Midbrain (tissue), 1 donor: ENCODE results near the gene DSCAM.

Experiments used
- DNase-seq: peaks from one replicate; lab custom pipeline; 2025; lab: John Stamatoyannopoulos, UW

The DSCAM gene

DNA sequence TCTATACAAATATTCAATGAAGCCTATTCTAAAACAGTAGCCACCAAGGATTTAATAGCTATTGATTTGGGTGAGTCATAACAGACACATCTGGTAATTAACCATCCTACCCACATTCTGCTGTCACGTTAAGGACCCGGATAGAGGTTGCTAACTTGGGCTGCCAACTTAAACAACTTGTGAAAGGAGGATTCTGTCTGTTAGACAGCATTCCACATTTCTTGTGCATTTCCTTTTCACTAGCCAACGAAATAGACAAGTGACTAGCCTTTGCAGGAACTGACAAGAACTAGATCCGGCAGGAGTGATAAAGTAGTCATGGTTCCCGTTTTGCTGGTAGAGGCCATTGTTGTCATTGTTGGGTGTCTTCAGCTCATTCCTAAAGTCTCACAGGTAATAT is 9.5 kb downstream of the DSCAM start:
- no peak for DNase-seq

DNA sequence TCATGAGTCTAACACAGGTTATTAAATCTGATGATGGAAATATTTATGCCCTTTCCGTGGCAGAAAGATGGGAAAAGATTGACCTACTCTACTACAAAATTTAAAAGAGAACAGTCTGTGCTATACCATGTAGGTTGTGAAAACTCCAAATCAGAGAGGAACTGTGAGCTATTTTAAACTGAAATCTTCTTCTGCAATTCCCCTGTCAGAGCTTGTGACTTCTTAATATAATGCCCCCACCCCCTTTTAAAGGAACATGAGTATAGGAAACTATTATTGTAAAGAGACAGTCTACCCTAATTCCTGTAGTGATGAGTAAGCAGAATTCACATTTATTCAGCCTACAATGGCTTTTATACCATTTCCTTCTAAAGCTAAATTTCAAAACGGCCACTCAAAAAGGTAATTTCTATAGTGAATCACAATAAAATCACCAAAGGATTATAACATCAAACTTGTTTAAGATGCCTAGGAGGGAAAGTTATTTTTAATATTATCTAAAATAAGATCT is 11.7 kb downstream of the DSCAM start:
- DNase-seq, result peak; percentile 21

DNA sequence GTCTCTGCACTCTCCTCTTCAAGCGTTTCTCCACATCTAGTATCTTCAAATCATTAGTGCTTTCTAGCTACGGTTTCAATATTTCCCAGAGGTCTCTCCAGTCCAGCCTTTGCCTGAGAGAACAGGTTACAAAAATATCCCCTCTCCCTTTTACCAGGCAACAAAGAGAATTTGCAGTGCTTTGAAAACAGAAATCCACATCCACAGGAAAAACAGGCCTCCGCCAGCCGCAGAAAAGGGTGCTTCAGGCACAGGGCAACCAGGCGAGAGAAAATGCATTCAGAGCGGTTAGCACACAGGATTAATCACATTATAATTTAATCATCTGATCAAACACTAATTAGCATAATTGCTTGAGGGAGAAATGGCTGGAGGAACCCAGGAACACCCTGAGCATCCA is 13.8 kb downstream of the DSCAM start:
- no peak for DNase-seq

DNA sequence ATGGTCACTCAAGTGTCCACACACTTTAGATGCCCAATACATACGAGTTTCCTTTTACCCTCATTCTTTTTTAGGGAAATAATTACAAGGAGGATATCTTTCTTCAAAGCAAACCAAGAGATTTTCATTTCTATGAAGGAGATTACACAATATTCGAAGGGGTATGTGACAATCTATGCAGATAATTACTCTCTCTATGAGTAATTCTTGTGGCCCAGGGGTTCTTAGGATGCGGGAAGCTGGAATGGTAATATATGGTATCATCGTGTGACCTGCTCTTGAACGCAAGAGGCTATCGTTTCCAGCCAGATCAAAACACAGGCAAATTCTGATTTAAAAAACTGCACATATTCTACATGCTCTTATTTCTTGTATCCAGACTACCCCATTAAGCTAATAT is 14.6 kb downstream of the DSCAM start:
- no peak for DNase-seq

DNA sequence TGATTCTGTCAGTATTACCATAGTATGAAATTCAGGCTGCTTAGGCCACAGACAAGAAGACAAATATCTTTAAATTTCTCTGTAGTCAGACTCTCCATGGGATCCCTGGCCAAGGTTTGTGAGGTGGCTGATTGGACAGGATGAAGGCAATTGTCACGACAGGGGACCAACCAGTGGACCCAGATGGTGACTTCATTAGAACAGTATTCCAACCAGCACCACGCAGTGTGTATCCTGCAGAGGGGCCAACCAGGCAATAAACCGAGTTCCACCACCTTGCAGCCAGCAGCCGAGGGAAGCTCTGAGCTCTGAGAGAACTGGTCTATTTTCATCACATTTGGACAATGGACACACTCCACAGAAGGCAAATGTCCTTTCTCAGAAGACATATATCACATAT is 16.1 kb downstream of the DSCAM start:
- DNase-seq, result no peak

DNA sequence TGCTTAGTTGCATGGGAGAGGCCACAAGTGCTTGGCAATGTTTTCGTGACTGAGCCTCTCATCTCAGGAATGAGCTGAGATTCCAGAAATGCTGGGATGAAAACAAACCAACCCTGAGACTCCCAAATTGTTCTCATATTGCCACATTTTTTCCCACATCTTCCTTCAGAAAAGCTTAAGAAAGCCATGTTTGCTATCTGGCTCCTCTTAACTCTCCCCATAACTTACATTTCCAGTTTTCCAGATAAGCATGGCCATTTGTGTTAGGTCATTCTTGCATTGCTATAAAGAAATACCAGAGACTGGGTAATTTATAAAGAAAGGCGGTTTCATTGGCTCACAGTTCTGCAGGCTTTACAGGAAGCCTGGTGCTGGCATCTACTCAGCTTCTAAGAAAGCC is 17.2 kb downstream of the DSCAM start:
- DNase-seq, result no peak

DNA sequence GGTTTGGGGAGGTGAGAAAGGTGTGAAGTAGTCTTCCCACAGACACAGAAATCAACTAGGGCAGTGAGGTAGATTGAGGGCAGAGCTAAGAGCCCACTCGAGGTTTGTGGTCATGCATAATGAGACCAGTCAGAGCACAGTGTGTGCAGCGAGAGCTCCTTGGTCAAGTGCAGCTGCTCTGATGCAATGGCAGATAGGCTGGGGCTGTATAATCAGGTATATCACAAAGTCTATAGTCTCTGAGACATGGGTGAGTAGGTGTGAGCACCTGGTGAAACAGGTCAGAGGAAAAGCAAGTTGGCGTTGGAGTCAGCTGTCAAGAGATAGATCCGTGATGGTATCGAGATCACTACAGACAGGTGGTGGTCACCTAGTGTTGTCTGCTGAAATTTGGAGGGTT is 17.6 kb downstream of the DSCAM start:
- no peak for DNase-seq

DNA sequence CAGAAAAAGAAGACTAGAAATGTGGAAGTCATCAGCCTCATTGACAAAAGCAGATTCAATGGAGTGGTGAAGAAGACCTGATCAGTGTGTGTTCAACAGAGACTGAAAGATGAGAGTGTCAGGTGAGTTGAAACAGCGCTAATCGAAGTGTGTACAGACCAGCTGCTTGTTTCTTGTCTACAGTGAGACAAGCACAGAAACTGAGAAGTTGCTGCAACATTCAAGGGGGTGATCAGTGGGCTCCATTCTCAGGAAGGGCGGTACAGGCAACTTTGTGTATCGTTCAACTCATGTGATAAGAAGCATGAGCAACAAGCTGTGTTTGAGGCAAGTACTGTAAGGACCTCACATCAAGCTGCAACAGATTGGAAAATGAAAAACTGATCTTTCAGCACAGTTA is 19.4 kb downstream of the DSCAM start:
- DNase-seq, result no peak

DNA sequence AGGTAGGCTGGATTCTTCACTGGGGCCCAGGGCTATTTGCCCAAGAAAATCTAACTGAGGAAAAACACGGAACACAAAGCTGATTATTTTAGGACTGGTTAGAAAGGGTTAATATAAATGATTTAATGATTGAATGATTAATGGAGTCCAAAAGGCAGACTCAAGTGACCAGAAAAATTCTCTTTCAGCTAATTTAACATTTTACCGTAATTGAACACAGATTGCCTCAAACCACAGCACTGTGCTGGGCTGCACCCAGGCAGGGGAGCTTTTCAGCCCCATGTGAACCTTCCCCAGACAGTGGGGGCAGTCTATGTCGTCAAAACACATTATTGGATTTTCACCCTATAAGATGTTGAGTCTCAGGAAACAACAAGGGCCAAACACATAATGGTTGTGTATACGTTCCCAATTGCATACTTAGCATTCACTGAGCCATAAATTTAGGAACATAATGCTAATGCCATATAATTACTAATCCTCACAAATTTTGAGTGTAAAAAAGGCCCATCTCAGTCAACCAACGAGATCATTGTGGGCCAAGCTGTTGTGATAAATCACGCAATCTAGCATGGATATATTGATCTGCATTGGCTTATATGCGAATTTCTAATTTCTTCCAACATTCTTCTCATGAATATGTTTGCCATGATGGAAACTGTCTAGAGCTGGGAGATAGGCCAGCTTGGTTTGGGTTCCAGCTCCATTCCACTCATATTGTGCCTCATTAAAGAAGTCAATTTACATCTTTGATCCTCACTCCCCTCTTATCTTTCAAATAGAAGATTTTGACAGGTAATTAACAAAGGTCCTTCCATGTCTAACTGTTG is 27.7 kb downstream of the DSCAM start:
- DNase-seq, result no peak

DNA sequence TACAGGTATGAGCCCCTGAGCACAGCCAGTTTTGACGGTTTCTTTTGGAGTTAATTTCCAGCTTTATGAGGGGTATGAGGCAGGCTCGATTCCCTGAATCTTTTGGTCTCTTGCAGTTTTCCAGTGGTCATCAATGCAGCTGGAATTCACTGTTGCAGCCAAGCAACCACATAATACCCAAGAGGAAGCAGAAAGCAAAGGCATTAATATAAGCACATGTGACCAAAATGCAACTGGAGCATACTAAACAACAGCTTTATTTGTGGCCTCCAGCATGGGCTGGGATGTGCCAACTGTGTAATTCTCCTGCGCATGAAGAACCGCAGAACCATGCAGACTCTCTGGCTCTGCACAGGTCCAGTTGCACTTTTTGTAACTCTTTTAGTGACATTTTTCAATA is 33.0 kb downstream of the DSCAM start:
- DNase-seq, result no peak

DNA sequence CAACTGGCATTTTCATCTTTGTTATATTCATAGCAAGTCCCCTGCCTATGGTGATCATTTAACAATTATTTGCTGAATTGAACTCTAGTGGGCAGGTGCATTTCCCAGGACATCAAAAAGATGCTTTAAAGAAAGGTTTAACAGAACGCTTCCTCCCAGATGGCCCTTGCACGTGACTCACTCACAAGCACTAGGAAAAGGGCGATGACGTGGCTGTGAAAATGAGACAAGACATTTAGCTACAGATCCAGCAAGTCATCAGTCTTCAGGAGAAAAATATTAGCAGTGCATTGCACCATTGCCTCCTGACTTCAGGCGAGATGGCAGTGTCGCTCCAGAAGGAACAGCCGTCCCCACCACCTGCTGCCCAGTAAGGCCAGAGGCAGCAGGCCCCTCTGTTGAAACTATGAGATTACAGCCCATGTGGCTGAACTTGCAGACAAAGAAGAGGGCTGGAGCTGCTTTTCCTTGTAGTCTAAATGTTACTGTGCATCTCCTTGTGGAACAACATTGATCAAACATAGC is 37.2 kb downstream of the DSCAM start:
- no peak for DNase-seq

DNA sequence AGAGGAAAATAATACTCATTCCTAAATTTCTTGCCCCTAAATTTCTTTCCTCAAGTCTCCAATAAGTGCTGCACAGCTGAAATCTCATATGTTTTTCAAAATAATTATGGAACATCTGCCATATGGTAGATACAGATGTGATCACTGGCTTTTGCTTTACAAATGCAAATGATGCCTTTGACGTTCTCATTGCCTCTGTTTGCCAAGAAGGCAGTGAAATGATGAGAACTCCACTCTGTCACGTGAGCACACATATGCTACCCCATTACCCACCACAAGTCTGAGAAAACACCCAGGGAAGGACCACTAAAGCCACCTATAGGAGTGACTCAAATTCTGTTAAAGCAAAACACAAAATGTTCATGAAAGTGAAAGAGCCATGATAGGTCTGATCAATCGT is 43.9 kb downstream of the DSCAM start:
- no peak for DNase-seq

DNA sequence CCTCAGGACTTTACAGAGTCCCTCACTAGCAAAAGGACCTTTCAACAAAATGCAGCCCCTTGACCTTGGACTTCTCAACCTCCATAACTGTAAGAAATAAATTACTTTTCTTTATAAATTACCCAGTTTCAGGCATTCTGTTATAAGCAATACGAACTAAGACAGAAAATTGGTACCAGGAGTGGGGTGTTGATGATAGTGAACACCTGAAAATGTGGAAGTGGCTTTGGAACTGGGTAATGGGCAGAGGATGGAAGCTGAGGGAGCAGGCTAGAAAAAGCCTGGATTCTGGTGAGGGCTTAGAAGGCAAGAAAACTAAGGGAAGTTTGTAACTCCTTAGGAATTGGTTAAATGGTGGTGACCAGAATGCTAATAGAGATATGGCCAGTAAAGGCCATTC is 46.8 kb downstream of the DSCAM start:
- DNase-seq, result no peak

DNA sequence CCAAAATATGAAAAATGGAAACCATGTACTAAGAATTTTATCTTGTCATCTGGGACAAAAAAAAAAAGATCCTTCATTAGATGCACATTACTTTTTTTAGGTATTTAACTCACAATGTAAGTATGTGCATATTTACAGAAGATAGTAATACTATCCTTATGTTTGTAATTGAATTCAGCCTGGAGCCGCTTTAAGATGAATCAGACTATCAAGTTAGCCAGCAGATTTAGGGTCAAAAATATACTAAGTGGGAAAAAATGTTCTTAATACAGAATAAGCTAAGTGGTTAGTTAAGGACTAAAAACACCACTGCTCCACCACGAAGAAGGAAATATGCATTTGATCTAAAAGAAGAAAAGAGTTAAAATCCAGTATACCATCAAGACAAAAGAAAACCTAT is 49.1 kb downstream of the DSCAM start:
- no peak for DNase-seq

DNA sequence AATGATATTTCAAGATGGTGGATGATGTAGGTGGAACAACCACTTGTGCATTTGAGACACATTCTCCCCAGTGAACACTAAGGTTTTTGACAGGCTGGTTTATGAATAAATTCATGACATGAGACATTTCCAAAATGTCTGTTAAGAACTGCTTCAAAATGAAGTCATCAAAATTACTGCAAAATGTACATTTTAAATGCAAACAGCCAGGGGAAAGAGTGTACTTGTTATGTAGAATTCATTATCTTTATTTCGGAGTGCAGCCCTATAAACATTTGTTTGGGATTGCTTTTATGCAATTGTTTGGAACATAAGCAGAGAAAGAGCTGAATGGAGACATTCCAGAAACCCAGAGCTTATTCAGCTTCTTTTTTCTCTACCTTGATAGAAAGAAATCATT is 49.5 kb downstream of the DSCAM start:
- no peak for DNase-seq

DNA sequence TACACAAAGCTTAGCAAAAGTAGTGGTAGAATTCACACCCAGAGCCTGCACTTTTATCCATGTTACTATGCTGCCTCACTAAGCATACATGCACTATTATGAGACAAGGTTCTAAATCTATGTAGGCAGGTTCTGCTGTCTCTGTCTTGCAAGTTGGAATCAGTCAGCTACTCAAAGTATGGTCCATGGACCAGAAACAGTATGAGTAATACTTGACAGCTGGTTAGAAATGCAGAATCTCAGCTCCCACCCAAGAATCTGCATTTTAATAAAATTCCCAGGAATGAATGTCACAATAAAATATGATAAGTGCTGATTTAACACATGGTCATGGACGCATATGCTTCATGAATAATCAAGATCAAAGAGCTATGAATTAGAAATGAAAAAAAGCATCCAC is 50.5 kb downstream of the DSCAM start:
- DNase-seq, result no peak

DNA sequence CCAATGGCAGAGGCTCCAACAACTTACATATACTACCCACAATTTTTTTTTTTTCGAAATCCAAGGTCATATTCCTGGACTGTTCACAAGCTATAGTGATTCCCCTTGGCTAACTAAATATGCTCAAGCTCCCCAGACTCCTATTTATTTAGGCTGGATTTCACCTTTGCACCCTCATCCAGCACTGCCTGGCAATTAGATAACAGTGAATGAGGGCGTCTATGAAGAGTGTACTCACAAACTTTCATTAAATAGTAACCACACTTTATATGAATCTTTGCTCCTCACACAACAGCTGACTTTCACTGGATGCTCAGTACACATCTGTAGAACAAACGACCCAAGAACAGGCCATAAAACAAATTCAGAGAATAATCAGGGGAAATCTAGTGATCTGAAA is 51.6 kb downstream of the DSCAM start:
- DNase-seq, result no peak

DNA sequence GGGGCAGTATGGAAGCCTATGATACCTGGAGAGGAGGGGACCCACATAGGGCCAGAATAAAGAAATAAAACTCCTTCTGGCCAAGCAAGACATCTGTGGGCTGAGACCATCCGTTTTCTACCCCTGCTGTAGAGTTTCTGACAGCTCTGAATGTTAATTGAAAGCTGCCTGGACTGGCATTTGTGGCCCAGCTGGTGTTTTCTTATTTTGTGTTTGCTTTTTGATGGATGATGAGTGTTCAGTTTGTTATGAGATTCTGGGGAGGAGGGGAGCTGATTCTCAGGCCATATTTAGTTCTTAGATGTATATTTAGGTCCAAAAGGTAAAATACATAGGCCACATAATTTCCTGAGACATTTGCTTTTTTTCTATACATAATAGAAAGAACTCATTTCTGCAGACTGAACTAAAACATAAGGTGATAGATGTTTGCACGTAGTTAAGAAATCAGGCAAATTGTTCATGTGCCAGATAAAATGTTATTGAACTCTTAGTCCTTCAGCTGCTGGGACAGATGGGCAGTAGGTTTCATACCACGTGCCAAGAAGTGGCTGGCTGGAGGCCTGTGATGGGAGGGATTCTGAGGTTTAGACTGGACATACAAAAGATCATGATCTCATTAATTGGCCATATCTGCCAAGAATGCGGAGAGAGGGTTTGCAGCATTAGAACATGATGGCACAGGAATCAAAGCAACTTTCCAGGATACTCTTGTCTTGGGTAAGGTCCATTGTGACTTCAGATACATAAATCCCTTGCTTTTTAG is 54.1 kb downstream of the DSCAM start:
- no peak for DNase-seq

DNA sequence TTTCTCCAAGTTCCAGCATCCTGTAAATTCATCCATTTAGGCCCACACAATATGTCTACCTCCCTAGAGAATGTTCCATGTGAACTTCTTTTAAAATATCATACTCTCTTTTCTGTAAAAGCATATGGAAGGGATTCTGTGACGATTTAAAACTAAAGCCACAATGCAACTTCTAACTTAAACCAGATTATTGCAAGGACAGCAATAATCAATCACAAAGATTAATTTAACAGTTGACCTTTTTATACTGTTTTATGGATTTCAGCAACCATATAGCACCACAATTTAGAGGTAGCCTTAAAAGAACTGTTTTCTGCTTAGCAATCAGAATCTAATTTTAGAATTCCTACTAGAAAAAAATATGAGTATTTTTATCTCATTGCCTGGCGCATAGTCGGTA is 58.3 kb downstream of the DSCAM start:
- DNase-seq, result no peak

DNA sequence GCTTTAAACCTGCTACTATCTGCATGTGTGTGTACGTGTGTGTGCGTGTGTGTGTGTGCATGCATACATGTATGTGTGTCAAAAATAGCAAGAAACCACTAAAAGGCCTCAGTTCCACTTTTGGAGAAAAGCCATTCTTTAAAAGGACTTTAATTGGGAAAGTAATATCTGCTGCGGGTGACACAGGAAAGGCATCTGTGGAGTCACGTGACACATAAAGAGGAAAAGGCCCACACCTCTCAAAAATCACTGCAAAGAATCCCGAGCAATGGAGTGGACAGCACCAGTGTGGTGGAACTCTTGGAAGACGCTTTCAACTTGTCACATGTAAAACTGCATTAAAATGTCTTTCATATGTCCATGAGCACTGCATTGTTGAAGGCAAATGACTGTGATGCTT is 63.6 kb downstream of the DSCAM start:
- no peak for DNase-seq

DNA sequence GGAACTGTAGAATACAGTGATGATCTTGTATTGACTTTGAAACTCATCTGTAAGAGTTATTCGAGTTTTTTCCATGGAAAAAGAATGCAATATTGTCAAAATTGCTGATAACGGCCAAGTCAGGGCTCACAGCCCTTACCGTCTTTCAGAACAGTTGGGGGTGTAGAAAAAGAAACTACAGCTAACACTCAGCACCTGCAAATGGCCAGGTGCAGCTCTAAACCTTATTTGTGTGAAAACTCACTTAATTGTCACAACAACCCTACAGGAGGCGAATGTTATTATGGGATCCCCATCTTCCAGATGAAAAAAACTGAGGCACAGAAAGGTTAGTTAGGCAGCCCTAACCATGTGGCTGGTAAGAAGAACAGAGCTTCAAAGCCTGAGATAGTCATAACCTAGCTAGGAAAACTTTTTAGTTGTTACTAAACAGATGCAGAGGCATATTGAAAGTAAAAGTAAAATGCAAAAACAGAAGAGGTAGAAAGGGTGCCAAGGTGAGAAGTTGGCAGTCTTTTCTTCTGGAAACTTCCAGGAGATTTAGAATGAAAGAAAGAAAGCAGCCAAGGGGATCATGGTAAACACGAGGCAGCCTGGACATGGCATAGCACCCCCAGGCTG is 76.4 kb downstream of the DSCAM start:
- no peak for DNase-seq

DNA sequence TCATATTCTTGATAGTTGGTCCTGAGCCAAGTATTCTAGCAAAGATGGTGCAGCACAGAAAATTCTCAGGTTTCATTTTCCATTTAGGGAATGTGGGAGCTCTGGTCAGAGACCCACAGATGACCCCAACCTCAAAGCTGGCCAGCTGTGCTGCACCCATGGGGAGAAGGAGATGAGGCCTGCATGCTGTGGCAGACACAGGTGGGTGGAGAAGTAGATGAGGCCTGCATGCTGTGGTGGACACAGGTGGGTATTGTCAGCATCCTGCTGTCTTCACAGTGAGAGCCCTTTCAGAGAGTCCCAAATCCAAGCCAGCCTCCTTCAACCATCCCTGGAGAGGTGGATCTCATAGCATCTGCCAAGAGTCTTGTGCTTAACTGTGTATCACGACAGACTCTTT is 77.7 kb downstream of the DSCAM start:
- no peak for DNase-seq

DNA sequence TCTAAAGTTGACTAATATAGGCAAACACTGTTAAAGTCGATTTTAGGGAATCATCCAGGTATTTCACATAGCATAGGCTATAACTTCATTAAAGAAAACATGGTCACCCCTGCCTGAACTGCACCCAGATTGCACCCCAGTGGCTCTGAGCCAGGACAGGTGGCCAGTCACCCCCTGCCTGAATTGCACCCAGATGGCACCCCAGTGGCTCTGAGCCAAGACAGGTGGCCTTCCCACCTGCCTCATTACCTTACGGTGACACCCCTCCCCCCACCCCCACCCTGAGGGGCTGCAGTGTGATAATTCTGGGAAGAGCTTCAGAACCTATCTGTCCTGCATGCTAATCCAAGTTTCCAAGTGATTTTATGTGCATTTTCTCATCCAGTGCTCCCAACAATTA is 78.9 kb downstream of the DSCAM start:
- no peak for DNase-seq
